Thymus (tissue), 11 donors: ENCODE data around the gene IKZF3. TPM values are rescaled to one million over a fixed set of nuclear protein-coding genes. Genes with fewer than 3 reads are reported as not detected.

ENCODE experiments used
- DNase-seq, 9 donors: peaks; one replicate each; pipeline ENCODE4 v3.0.0-alpha.2; 2013; ENCODE audit warnings: low spot score in 9 of 9, low read depth in 6 of 9, missing footprints in 1 of 9
- H3K27ac ChIP-seq, 2 donors: one replicate each; pipeline ENCODE4 v1.5.1; 2013; ENCODE audit warnings: control low read depth in 1 of 2, low read depth in 1 of 2, low read length in 1 of 2, mild to moderate bottlenecking in 1 of 2, moderate library complexity in 1 of 2
- H3K27me3 ChIP-seq, 2 donors: one replicate each; pipeline ENCODE4 v1.5.1; 2013; ENCODE audit warnings: low read length in 1 of 2; ENCODE audit not compliant: control insufficient read depth in 2 of 2, insufficient read depth in 1 of 2
- H3K36me3 ChIP-seq, 2 donors: one replicate each; pipeline ENCODE4 v1.5.1; 2013; ENCODE audit warnings: low read length in 1 of 2, mild to moderate bottlenecking in 1 of 2, moderate library complexity in 1 of 2; ENCODE audit not compliant: control insufficient read depth in 2 of 2, insufficient read depth in 2 of 2
- H3K4me1 ChIP-seq, 2 donors: one replicate each; pipeline ENCODE4 v1.5.1; 2013; ENCODE audit warnings: low read length in 2 of 2; ENCODE audit not compliant: control insufficient read depth in 2 of 2, insufficient read depth in 2 of 2
- H3K4me3 ChIP-seq, 2 donors: one replicate each; pipeline ENCODE4 v1.5.1; 2013; ENCODE audit warnings: low read length in 2 of 2, control low read depth in 1 of 2, mild to moderate bottlenecking in 1 of 2
- H3K9me3 ChIP-seq, 2 donors: one replicate each; pipeline ENCODE4 v1.5.1; 2013; ENCODE audit warnings: low read length in 1 of 2, mild to moderate bottlenecking in 1 of 2; ENCODE audit not compliant: control insufficient read depth in 2 of 2, insufficient read depth in 1 of 2
- WGBS: extraction: QIAGEN DNeasy Blood & Tissue Kit; methylation state at CpG from one replicate; pipeline ENCODE4 v1.1.7; 2013; 5-methylcytosine and 5-hydroxymethylcytosine counted together
- polyA plus RNA-seq: library from polyadenylated mRNA; stranded (reverse); fragments of 200-250 nt; gene quantifications from one replicate; pipeline ENCODE4 v1.2.3, GENCODE V29; 2013
- total RNA-seq: library from RNA; stranded (reverse); fragments of 120-200 nt; gene quantifications from one replicate; pipeline ENCODE4 v1.2.4, GENCODE V29; 2013
- donor health status: healthy.

The IKZF3 gene
- total and polyA plus RNA-seq, 2 donors = 23.9 to 31.5 TPM

DNA sequence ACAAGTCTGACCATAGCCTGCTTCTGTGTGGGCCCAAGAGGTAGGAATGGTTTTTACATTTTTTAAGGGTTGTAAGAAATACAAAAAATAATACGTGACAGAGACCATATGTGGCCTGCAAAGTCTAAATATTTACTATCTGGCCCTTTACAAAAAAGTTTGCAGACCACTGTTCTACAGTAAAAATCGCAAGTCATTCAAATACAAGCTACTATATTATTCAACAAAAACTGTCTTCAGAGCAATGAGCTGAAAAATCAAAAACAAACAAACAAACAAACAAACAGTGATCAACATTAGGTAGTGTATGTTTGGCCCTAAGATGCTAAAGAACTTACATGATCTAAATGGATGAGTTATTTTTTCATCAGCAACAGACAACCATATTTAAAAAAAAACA is 32.5 kb downstream of the IKZF3 start:
- DNase-seq = no peak
- Histone ChIP-seq H3K4me1 (no peaks in the 10 kb centered on the region), H3K9me3 (peaks cover 0 to 14% of the 10 kb centered on the region in 2 donors), H3K27ac (no peak overlapping the region), H3K36me3 (peaks cover 25 to 35% of the 10 kb centered on the region in 2 donors), H3K4me3 (no peak overlapping the region), H3K27me3 (no peaks in the 10 kb centered on the region)
- WGBS = 98% methylated on average over 2 of the region's 2 CpGs

DNA sequence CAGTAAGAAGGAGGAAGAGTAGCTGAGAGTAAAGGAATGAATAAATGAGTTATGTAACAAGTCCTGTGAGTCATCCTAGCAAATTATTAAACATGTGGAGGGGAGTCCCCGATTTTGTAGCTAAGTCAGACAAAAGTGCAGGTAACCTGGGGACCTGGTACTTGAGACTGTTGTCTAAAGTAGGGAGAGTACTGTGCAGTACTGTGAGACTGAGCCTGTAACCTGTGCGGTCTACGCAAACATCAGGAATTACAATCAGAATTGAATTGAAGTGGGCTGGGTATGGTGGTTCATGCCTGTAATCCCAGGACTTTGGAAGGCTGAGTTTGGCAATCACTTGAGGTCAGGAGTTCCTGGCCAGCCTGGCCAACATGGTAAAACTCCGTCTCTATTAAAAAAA is 35.7 kb downstream of the IKZF3 start:
- H3K27me3 ChIP-seq = no peaks in the 10 kb centered on the region
- H3K27ac ChIP-seq = no peak overlapping the region
- peaks cover 6 to 19% of the 10 kb centered on the region in 2 donors for H3K9me3 ChIP-seq
- H3K36me3 ChIP-seq = peaks cover 48 to 55% of the 10 kb centered on the region in 2 donors
- WGBS = 94% methylated on average over 4 of the region's 4 CpGs
- no peak for DNase-seq
- no peaks in the 10 kb centered on the region for H3K4me1 ChIP-seq
- H3K4me3 ChIP-seq = no peak overlapping the region

DNA sequence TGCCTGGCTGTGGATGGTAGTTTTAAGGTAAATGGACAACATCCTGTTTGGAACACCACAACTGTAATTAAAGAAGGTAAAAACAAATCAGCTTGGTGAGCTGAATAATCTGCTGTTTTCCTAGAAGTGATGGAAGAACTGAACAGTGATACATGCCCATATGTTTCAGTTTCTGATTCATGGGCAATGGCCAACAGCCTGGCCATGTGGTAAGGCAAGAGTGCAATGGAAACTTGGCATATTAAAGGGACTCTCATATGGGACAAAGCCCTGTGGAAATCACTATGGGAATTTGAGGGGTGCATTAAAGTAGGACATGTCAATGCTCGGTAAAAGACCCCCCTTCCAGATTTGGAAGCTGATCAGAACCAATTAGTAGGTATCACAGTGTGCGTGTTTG is 37.8 kb downstream of the IKZF3 start:
- Histone ChIP-seq H3K9me3 (peaks cover 8 to 22% of the 10 kb centered on the region in 2 donors), H3K4me1 (no peaks in the 10 kb centered on the region), H3K27ac (no peak overlapping the region), H3K27me3 (no peaks in the 10 kb centered on the region), H3K36me3 (peaks cover 50 to 62% of the 10 kb centered on the region in 2 donors), H3K4me3 (no peak overlapping the region)
- DNase-seq = no peak
- 100% methylated on average over 2 of the region's 2 CpGs for WGBS

GRCh38 chr17:39823407-39824054 is 40.6 kb downstream of the IKZF3 start:
- DNase-seq = no peak
- WGBS = 99% methylated on average over 5 of the region's 5 CpGs
- H3K4me3 ChIP-seq = no peak overlapping the region
- H3K36me3 ChIP-seq = peaks cover 48 to 55% of the 10 kb centered on the region in 2 donors
- no peak overlapping the region for H3K27ac ChIP-seq
- peaks cover 8 to 22% of the 10 kb centered on the region in 2 donors for H3K9me3 ChIP-seq
- H3K4me1 ChIP-seq = peaks cover 0 to 18% of the 10 kb centered on the region in 2 donors
- H3K27me3 ChIP-seq = no peaks in the 10 kb centered on the region

- Histone ChIP-seq H3K27ac (no peak overlapping the region), H3K4me1 (peaks cover 0 to 21% of the 10 kb centered on the region in 2 donors), H3K27me3 (no peaks in the 10 kb centered on the region), H3K36me3 (peaks cover 36 to 40% of the 10 kb centered on the region in 2 donors), H3K9me3 (peaks cover 8 to 22% of the 10 kb centered on the region in 2 donors), H3K4me3 (no peak overlapping the region)
- WGBS = 93% methylated on average over 2 of the region's 2 CpGs
- DNase-seq = no peak
Observed at GRCh38 chr17:39822051-39822451, 42.1 kb downstream of the IKZF3 start.

- Histone ChIP-seq H3K4me3 (no peak overlapping the region), H3K9me3 (peaks cover 8 to 18% of the 10 kb centered on the region in 2 donors), H3K27ac (no peak overlapping the region), H3K27me3 (no peaks in the 10 kb centered on the region), H3K36me3 (peaks cover 25 to 29% of the 10 kb centered on the region in 2 donors), H3K4me1 (peaks cover 0 to 21% of the 10 kb centered on the region in 2 donors)
- WGBS = 100% methylated on average over 2 of the region's 2 CpGs
- no peak for DNase-seq
Observed at GRCh38 chr17:39820987-39821386, 43.1 kb downstream of the IKZF3 start.

GRCh38 chr17:39820541-39820940 is 43.6 kb downstream of the IKZF3 start:
- H3K4me3 ChIP-seq = no peak overlapping the region
- H3K36me3 ChIP-seq = peaks cover 22 to 25% of the 10 kb centered on the region in 2 donors
- no peak for DNase-seq
- H3K27me3 ChIP-seq = no peaks in the 10 kb centered on the region
- H3K9me3 ChIP-seq = peaks cover 6 to 17% of the 10 kb centered on the region in 2 donors
- peak overlapping the region in 1 of 2 donors; percentile 3 for H3K27ac ChIP-seq
- peaks cover 0 to 21% of the 10 kb centered on the region in 2 donors for H3K4me1 ChIP-seq
- WGBS = 82% methylated on average over 4 of the region's 4 CpGs

DNA sequence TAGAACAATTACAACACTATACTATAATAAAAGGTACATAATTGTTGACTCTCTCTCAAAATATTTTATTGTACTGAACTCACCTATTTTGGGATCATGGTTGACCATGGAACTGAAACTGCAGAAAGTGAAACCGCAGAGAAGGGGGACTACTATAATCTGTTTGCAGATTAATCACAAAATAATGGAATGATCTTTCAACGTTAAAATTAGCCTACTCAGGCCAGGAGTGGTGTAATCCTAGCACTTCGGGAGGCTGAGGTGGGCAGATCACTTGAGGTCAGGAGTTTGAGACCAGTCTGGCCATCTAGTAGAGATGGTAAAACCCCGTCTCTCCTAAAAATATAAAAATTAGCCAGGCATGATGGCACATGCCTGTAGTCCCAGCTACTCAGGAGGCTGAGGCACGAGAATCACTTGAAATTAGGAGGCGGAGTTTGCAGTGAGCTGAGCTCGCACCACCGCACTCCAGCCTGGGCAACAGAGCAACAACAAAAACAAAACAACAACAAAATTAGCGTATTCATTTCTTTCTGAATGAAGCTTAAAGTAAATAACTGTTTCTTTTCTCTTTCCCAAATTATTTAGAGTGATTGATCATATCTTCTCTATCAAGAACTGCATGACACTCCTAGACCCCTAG is 45.6 kb downstream of the IKZF3 start:
- Histone ChIP-seq H3K9me3 (peaks cover 2% of the 10 kb centered on the region in 2 donors), H3K4me3 (no peak overlapping the region), H3K4me1 (peaks cover 3 to 30% of the 10 kb centered on the region in 2 donors), H3K36me3 (peaks cover 3 to 8% of the 10 kb centered on the region in 2 donors), H3K27ac (peak overlapping the region in 1 of 2 donors; percentile 57), H3K27me3 (no peaks in the 10 kb centered on the region)
- 94% methylated on average over 9 of the region's 9 CpGs for WGBS
- DNase-seq = no peak

DNA sequence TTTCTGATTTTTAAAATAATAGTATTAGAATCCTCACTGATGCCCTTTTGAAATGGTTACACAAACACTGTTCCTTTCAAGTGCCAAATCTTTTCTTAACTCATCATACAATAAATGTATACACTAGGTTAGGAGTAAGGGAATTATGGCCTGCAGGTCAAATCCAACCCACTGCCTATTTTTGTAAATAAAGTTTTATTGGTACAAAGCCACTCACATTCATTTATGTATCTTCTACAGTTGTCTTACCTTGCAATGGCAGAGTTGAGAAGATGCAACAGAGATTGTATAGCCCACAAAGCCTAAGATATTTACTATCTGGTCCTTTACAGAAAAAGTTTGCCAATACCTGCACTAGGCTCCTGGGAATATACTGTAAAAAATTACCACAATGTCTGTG is 47.8 kb downstream of the IKZF3 start:
- H3K27me3 ChIP-seq = no peaks in the 10 kb centered on the region
- H3K4me3 ChIP-seq = no peak overlapping the region
- no peaks in the 10 kb centered on the region for H3K9me3 ChIP-seq
- H3K4me1 ChIP-seq = peaks cover 7 to 44% of the 10 kb centered on the region in 2 donors
- DNase-seq = no peak
- H3K27ac ChIP-seq = no peak overlapping the region
- H3K36me3 ChIP-seq = no peaks in the 10 kb centered on the region
